MM.1S (cell line): Measurements from ENCODE around the gene MBD5.

Source experiments
- EZH2 ChIP-seq: fragments of 300-600 bp; sonication (generic); optimal IDR thresholded peaks from 2 replicates; pipeline ENCODE3; 2017; ENCODE audit warnings: low read depth, mild to moderate bottlenecking, antibody characterized with exemption, low read length, mixed read lengths
- EZH2phosphoT487 ChIP-seq: fragments of 300-600 bp; sonication (generic); IDR thresholded peaks from 2 replicates; pipeline ENCODE4 v1.6.1; 2018; ENCODE audit warnings: antibody characterized with exemption, low read length
- TF ChIP-seq, protein P1 (sequence below): fragments of 300-600 bp; sonication (generic); IDR thresholded peaks from 2 replicates; pipeline ENCODE4 v1.5.1; 2016; ENCODE audit warnings: antibody characterized with exemption, low read length, mixed read lengths

DNA sequence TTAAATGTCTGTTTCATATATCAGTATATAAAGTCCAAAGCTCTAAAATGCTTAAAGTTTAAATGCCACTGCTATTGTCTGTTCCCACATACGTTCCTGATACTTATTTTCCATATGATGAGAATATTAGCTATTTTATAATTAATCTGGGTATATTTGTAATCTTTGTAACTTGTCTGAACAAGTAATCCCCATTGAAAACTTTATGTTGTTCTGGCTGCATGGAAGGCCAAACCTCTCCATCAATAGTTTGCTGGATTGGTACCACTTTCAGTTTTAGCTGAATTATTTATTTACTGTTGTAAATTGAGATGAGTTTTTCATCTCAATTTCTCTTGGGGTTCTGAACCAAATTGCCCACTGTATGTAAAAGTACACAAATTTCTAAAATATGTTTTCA, 1.5 kb downstream of the MBD5 start:
- TF ChIP-seq, protein P1, sequence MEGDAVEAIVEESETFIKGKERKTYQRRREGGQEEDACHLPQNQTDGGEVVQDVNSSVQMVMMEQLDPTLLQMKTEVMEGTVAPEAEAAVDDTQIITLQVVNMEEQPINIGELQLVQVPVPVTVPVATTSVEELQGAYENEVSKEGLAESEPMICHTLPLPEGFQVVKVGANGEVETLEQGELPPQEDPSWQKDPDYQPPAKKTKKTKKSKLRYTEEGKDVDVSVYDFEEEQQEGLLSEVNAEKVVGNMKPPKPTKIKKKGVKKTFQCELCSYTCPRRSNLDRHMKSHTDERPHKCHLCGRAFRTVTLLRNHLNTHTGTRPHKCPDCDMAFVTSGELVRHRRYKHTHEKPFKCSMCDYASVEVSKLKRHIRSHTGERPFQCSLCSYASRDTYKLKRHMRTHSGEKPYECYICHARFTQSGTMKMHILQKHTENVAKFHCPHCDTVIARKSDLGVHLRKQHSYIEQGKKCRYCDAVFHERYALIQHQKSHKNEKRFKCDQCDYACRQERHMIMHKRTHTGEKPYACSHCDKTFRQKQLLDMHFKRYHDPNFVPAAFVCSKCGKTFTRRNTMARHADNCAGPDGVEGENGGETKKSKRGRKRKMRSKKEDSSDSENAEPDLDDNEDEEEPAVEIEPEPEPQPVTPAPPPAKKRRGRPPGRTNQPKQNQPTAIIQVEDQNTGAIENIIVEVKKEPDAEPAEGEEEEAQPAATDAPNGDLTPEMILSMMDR: no peak
- no peak for TF ChIP-seq EZH2
- no peak for TF ChIP-seq EZH2phosphoT487
